Prostate gland (tissue), 2 donors: ENCODE data around the gene TRIM7.

ENCODE experiments used
- POLR2AphosphoS5 ChIP-seq: sonication (generic); formaldehyde crosslinking; IDR thresholded peaks from one replicate; pipeline ENCODE4 v1.6.1; 2017; ENCODE audit warnings: antibody characterized with exemption
- TF ChIP-seq, protein P1 (sequence below), 4 experiments: fragments of 200-600 bp in 2 of 4; fragments of 450-650 bp in 2 of 4; sonication (generic) in 2 of 4; IDR thresholded peaks; 1 replicate in 3 of 4; 2 replicates in 1 of 4; pipeline ENCODE4 v1.5.1; 2016 to 2019; ENCODE audit warnings: antibody characterized with exemption in 4 of 4, mild to moderate bottlenecking in 2 of 4, moderate library complexity in 2 of 4

DNA sequence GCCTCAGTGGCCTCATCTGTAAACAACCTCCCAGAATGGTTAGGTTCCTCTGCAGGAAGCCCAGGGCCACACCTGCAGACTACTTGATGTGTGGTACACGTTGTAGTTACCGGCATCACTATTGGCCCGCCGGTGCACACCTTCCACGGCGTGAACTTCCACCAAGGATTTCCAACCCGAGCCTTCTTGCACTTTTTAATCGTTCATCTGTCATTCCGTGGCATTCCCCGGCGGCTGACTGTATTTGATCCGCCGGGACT, 12.7 kb upstream of the TRIM7 start:
- TF ChIP-seq, protein P1, sequence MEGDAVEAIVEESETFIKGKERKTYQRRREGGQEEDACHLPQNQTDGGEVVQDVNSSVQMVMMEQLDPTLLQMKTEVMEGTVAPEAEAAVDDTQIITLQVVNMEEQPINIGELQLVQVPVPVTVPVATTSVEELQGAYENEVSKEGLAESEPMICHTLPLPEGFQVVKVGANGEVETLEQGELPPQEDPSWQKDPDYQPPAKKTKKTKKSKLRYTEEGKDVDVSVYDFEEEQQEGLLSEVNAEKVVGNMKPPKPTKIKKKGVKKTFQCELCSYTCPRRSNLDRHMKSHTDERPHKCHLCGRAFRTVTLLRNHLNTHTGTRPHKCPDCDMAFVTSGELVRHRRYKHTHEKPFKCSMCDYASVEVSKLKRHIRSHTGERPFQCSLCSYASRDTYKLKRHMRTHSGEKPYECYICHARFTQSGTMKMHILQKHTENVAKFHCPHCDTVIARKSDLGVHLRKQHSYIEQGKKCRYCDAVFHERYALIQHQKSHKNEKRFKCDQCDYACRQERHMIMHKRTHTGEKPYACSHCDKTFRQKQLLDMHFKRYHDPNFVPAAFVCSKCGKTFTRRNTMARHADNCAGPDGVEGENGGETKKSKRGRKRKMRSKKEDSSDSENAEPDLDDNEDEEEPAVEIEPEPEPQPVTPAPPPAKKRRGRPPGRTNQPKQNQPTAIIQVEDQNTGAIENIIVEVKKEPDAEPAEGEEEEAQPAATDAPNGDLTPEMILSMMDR (IDR thresholded peaks at IDR 0.05) = no peak
- no peak for TF ChIP-seq POLR2AphosphoS5
